ENCODE measurements around the gene SEPTIN1. TPM values are rescaled to one million over a fixed set of nuclear protein-coding genes. Genes with fewer than 3 reads are reported as not detected.
"Not testable (repeated sequence)": the region's sequence is repeated elsewhere in the genome, so short reads cannot be mapped to it uniquely, and the experiment has no call there.

SEPTIN1 gene
- total RNA-seq, 1 donor from 2014 or later = 2.9 TPM

- peaks cover 6% of the 10 kb centered on the region for H3K4me1 Mint-ChIP-seq (ENCODE audit: low read depth, unreplicated experiment)
- peaks cover 9% of the 10 kb centered on the region for H3K27me3 Mint-ChIP-seq (ENCODE audit: unreplicated experiment)
- DNase-seq = no peak
- H3K4me3 Mint-ChIP-seq (ENCODE audit: unreplicated experiment) = no peak overlapping the region
- peaks cover 6% of the 10 kb centered on the region for H3K9me3 Mint-ChIP-seq (ENCODE audit: unreplicated experiment)
- H3K27ac Mint-ChIP-seq (ENCODE audit: unreplicated experiment) = no peak overlapping the region
- no peak for TF ChIP-seq CTCF (IDR thresholded peaks at IDR 0.05; ENCODE audit: partially characterized antibody, unreplicated experiment)
- H3K36me3 Mint-ChIP-seq (ENCODE audit: unreplicated experiment) = no peaks in the 10 kb centered on the region
Measured at GRCh38 chr16:30349675-30350074, 32.7 kb downstream of the SEPTIN1 start.

DNA sequence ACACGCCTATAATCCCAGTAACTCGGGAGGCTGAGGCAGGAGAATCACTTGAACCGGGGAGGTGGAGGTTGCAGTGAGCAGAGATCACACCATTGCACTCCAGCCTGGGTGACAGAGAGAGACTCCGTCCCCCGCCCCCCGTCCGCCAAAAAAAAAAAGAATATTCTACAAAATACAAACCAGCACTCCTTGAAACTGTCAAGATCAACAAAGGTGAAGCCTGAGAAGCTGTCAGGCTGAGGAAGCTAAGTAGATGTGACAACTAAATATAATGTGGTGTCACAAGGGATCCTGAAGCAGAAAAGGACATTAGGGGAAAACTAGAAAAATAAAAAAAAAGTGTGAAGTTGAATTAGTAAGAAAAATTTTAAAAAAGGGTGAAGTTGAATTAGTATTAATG, 33.4 kb downstream of the SEPTIN1 start:
- DNase-seq = no peak
- Mint-ChIP-seq H3K4me1 (ENCODE audit: low read depth, unreplicated experiment) (peaks cover 3% of the 10 kb centered on the region), H3K27ac (ENCODE audit: unreplicated experiment) (no peak overlapping the region), H3K4me3 (ENCODE audit: unreplicated experiment) (no peak overlapping the region), H3K27me3 (ENCODE audit: unreplicated experiment) (peaks cover 6% of the 10 kb centered on the region), H3K9me3 (ENCODE audit: unreplicated experiment) (peaks cover 1% of the 10 kb centered on the region), H3K36me3 (ENCODE audit: unreplicated experiment) (no peaks in the 10 kb centered on the region)
- TF ChIP-seq CTCF (IDR thresholded peaks at IDR 0.05; ENCODE audit: partially characterized antibody, unreplicated experiment) = no peak

DNA sequence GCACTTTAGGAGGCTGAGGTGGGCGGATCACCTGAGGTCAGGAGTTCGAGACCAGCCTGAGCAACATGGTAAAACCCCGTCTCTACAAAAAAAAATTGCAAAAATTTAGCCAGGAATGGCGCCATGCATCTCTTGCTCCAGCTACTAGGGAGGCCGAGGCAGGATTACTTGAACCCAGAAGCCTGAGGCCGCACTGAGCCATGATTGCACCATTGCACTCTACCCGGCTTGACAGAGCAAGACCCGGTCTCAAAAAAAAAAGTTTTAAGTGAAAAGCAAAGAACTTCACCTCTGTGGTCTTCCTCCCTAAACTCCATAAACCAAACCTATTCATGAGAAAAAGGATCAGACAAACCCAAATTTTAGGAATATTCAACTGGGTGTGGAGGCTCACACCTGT, 34.2 kb downstream of the SEPTIN1 start:
- no peak overlapping the region for H3K27ac Mint-ChIP-seq (ENCODE audit: unreplicated experiment)
- H3K9me3 Mint-ChIP-seq (ENCODE audit: unreplicated experiment) = peaks cover 1% of the 10 kb centered on the region
- H3K27me3 Mint-ChIP-seq (ENCODE audit: unreplicated experiment) = peaks cover 6% of the 10 kb centered on the region
- no peak overlapping the region for H3K4me3 Mint-ChIP-seq (ENCODE audit: unreplicated experiment)
- no peaks in the 10 kb centered on the region for H3K4me1 Mint-ChIP-seq (ENCODE audit: low read depth, unreplicated experiment)
- no peak for DNase-seq
- no peaks in the 10 kb centered on the region for H3K36me3 Mint-ChIP-seq (ENCODE audit: unreplicated experiment)
- TF ChIP-seq CTCF (IDR thresholded peaks at IDR 0.05; ENCODE audit: partially characterized antibody, unreplicated experiment) = no peak

DNA sequence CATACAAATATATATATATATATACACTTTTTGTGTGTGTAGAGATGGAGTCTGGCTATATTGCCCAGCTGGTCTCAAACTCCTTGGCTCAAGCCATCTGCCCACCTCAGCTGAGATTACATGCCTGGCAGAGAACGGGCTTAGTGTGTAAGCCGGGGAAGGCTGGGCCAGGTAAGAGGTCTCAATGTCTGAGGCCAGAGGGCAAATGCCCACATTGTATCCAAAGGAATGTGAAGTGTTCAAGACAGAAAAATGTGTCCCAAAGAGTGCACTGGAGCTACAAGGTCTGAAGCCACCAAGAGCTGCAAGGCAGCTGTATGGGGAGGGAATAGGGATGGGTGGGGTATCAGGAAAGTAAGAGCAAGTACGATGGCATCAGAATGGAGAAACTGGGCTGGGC, 36.1 kb downstream of the SEPTIN1 start:
- no peaks in the 10 kb centered on the region for H3K36me3 Mint-ChIP-seq (ENCODE audit: unreplicated experiment)
- H3K4me1 Mint-ChIP-seq (ENCODE audit: low read depth, unreplicated experiment) = no peaks in the 10 kb centered on the region
- no peak overlapping the region for H3K4me3 Mint-ChIP-seq (ENCODE audit: unreplicated experiment)
- no peak for DNase-seq
- no peak overlapping the region for H3K27ac Mint-ChIP-seq (ENCODE audit: unreplicated experiment)
- no peak for TF ChIP-seq CTCF (IDR thresholded peaks at IDR 0.05; ENCODE audit: partially characterized antibody, unreplicated experiment)
- peaks cover 2% of the 10 kb centered on the region for H3K27me3 Mint-ChIP-seq (ENCODE audit: unreplicated experiment)
- no peaks in the 10 kb centered on the region for H3K9me3 Mint-ChIP-seq (ENCODE audit: unreplicated experiment)

GRCh38 chr16:30343491-30343820, 38.9 kb downstream of the SEPTIN1 start:
- not testable (repeated sequence) for H3K4me3 Mint-ChIP-seq (ENCODE audit: unreplicated experiment)

More at GRCh38 chr16:30343491-30343820, 38.9 kb downstream of the SEPTIN1 start:
- H3K4me1 Mint-ChIP-seq (ENCODE audit: low read depth, unreplicated experiment); H3K9me3 Mint-ChIP-seq (ENCODE audit: unreplicated experiment); H3K27ac Mint-ChIP-seq (ENCODE audit: unreplicated experiment); H3K27me3 Mint-ChIP-seq (ENCODE audit: unreplicated experiment); H3K36me3 Mint-ChIP-seq (ENCODE audit: unreplicated experiment); DNase-seq: not testable (repeated sequence)

All from glutamatergic neuron (in vitro differentiated cells).